ENCODE data around the gene CCDC27. TPM values are rescaled to one million over a fixed set of nuclear protein-coding genes. Genes with fewer than 3 reads are reported as not detected.

Gene CCDC27
- total and polyA plus RNA-seq, 2 of the 8 experiments (the other 6 are each of a cell fraction or from before 2014, with no cell fraction given), result 0.15 TPM; not detected in 1

GRCh38 chr1:3714284-3714741, 37.9 kb upstream of the CCDC27 start:
- DNase-seq (ENCODE audit: low read depth in 1 of 2, low spot score in 2 of 2) (no peak), FAIRE-seq (no peak)
- H2AK5ac ChIP-seq (ENCODE audit: low read depth, low read length), result no peak overlapping the region
- H3K4ac ChIP-seq (replicated peaks; ENCODE audit: insufficient read length, low read depth, low read length), result no peak overlapping the region
- no peaks in the 10 kb centered on the region; the same call in 1 of the 2 replicates for H3K23me2 ChIP-seq (ENCODE audit: low read depth, low read length)
- H2BK12ac ChIP-seq (ENCODE audit: low read depth, low read length), result no peak overlapping the region
- no peak overlapping the region for H2BK20ac ChIP-seq (ENCODE audit: low read length)
- H3K9ac ChIP-seq (replicated peaks in 1 of 4; ENCODE audit: extremely low read depth in 1 of 4, low read depth in 3 of 4, low read length in 3 of 4), result no peak overlapping the region
- ChIA-PET CTCF (ENCODE audit: partially characterized antibody) (interaction anchor here (0.8 to 7.7 kb wide), 11 partner anchors 9 to 123 kb away, joined by 3 to 49 read pairs (median 5); no protein-coding TSS in a partner anchor), POLR2A (ENCODE audit: partially characterized antibody) (interaction anchor here (1.1 to 1.9 kb wide), 4 partner anchors 10 to 70 kb away, joined by 3 to 5 read pairs (median 4); no protein-coding TSS in a partner anchor)
- WGBS, 2 experiments (ENCODE audit: extremely low coverage in 1 of 2, insufficient coverage in 1 of 2, insufficient read length in 1 of 2, insufficient replicate concordance in 2 of 2, low coverage in 1 of 2, low lambda C conversion rate in 2 of 2, missing lambda C conversion rate in 1 of 2), result 96% methylated on average over 9 of the region's 10 CpGs; no CpG with 5 or more reads in 1 of the 2 experiments
- no peak overlapping the region; the same call in 1 of the 2 replicates for H3K18ac ChIP-seq (ENCODE audit: extremely low read depth, low read length)
- H3K36me3 ChIP-seq (ENCODE audit: control insufficient read depth in 2 of 4, insufficient read depth in 4 of 4, low read length in 3 of 4), result no peaks in the 10 kb centered on the region
- no peak overlapping the region for H3K56ac ChIP-seq (replicated peaks; ENCODE audit: insufficient read length, low read depth, low read length)
- H3K27ac ChIP-seq (ENCODE audit: low read depth, low read length), result no peak overlapping the region
- H3K4me1 ChIP-seq (replicated peaks in 1 of 4; ENCODE audit: control insufficient read depth in 3 of 4, insufficient read depth in 4 of 4, low read length in 3 of 4), result peaks cover 0 to 20% (median 8%) of the 10 kb centered on the region in 4 experiments; a peak in 6 of 7 replicates
- no peak overlapping the region for H4K8ac ChIP-seq (ENCODE audit: extremely low read depth, insufficient read depth, low read length)
- no peaks in the 10 kb centered on the region for H3K9me3 ChIP-seq (ENCODE audit: insufficient read depth in 2 of 2, low read depth in 1 of 2, low read length in 1 of 2)
- H3K79me1 ChIP-seq (ENCODE audit: low read depth, low read length), result no peaks in the 10 kb centered on the region; the same call in 1 of the 2 replicates
- no peak overlapping the region for H3K4me2 ChIP-seq (ENCODE audit: insufficient read depth in 1 of 2, low read depth in 2 of 2, low read length in 2 of 2)
- no peak overlapping the region for H4K91ac ChIP-seq (replicated peaks; ENCODE audit: insufficient read length, low read length)
- H2BK5ac ChIP-seq (ENCODE audit: low read depth, low read length), result no peak overlapping the region
- no peaks in the 10 kb centered on the region for H3K79me2 ChIP-seq (ENCODE audit: control insufficient read depth in 1 of 2, insufficient read depth in 2 of 2, low read length in 2 of 2)
- H2AFZ ChIP-seq (ENCODE audit: low read length), result no peak overlapping the region
- H2BK120ac ChIP-seq (replicated peaks; ENCODE audit: low read depth, low read length), result no peak overlapping the region
- no peak overlapping the region for H2BK15ac ChIP-seq (ENCODE audit: low read length)
- H3K27me3 ChIP-seq (replicated peaks in 1 of 4; ENCODE audit: control insufficient read depth in 3 of 4, extremely low read depth in 1 of 4, insufficient read depth in 3 of 4, low read length in 3 of 4), result peaks cover 0 to 9% (median 2%) of the 10 kb centered on the region in 4 experiments; a peak in 3 of 7 replicates
- H3K4me3 ChIP-seq (ENCODE audit: extremely low read depth in 1 of 4, insufficient read depth in 2 of 4, low read depth in 3 of 4, low read length in 4 of 4), result no peak overlapping the region
- no peak overlapping the region for H3K14ac ChIP-seq (ENCODE audit: insufficient read length)
- H4K20me1 ChIP-seq (replicated peaks in 1 of 2; ENCODE audit: control insufficient read depth in 1 of 2, insufficient read depth in 2 of 2, low read length in 2 of 2), result peaks cover 2 to 12% of the 10 kb centered on the region in 2 experiments
- H3K23ac ChIP-seq (ENCODE audit: insufficient read length), result no peak overlapping the region
- no peak overlapping the region for H4K5ac ChIP-seq (ENCODE audit: insufficient read length, low read depth, low read length)
- TF ChIP-seq KDM5A (IDR thresholded peaks at IDR 0.05; ENCODE audit: low read length), result no peak
- TF ChIP-seq EZH2 (IDR thresholded peaks at IDR 0.05; ENCODE audit: low read depth, low read length, severe bottlenecking), result no peak
- TF ChIP-seq CBX8 (IDR thresholded peaks at IDR 0.05; ENCODE audit: borderline replicate concordance, low read depth, low read length), result no peak
- no peak for TF ChIP-seq MAX (IDR thresholded peaks at IDR 0.05)
- no peak for TF ChIP-seq FOSL1 (IDR thresholded peaks at IDR 0.05; ENCODE audit: insufficient read depth, low read depth, low read length)
- TF ChIP-seq JUND (IDR thresholded peaks at IDR 0.05; ENCODE audit: low read length), result no peak
- no peak for TF ChIP-seq SP4 (IDR thresholded peaks at IDR 0.05; ENCODE audit: low read length)
- no peak for TF ChIP-seq SP2 (IDR thresholded peaks at IDR 0.05; ENCODE audit: low read length)
- no peak for TF ChIP-seq YY1 (IDR thresholded peaks at IDR 0.05; ENCODE audit: low read depth, low read length)
- TF ChIP-seq SRF (IDR thresholded peaks at IDR 0.05; ENCODE audit: low read depth, low read length), result no peak
- no peak for TF ChIP-seq POLR2A (IDR thresholded peaks at IDR 0.05; ENCODE audit: control extremely low read depth in 1 of 2, low read depth in 2 of 2, low read length in 2 of 2)
- TF ChIP-seq BCL11A (IDR thresholded peaks at IDR 0.05; ENCODE audit: low read depth in 2 of 2, low read length in 2 of 2), result no peak
- TF ChIP-seq ZNF274 (IDR thresholded peaks at IDR 0.05; ENCODE audit: borderline replicate concordance, extremely low read depth, low read length), result no peak
- no peak for TF ChIP-seq EP300 (IDR thresholded peaks at IDR 0.05; ENCODE audit: borderline replicate concordance in 1 of 2, low read depth in 2 of 2, low read length in 2 of 2)

All from H1 (cell line).